HCT116 (cell line): ENCODE data around the gene RAB37. TPM values are rescaled to one million over a fixed set of nuclear protein-coding genes. Genes with fewer than 3 reads are reported as not detected.

Experiments used
- ATAC-seq: fragments of 200-7000 bp; cut with Tn5 transposase; 2 replicates; pipeline ENCODE4 v1.9.1; 2020; ENCODE audit warnings: mild to moderate bottlenecking, moderate library complexity
- BruUV-seq: library from RNA; stranded (reverse); fragments of 400-500 nt; replicated peaks from 2 replicates; lab custom pipeline; 2021; lab: Mats Ljungman, UMichigan
- CTCF ChIA-PET: fragments of 300-600 bp; sonication (Branson Sonifier 250); formaldehyde crosslinking; loops from one replicate; lab custom pipeline; 2021; ENCODE audit warnings: antibody characterized with exemption; lab: Charles Lee
- POLR2A ChIA-PET: fragments of 300-600, 350-600 bp; sonication (Branson Sonifier 250); formaldehyde crosslinking; loops from one replicate; lab custom pipeline; 2021; ENCODE audit warnings: antibody characterized with exemption; lab: Charles Lee
- RAD21 ChIA-PET, 2 experiments: fragments of 300-600 bp; sonication (Branson Sonifier 250); formaldehyde crosslinking; loops; one replicate each; lab custom pipeline; 2023; ENCODE audit warnings: low total read pairs in 2 of 2; ENCODE audit not compliant: uncharacterized antibody in 2 of 2, unreplicated experiment in 2 of 2, low non-redundant PET in 1 of 2; lab: Charles Lee
- DNase-seq: peaks from one replicate; pipeline ENCODE4 v3.0.0-alpha.2; 2010; ENCODE audit warnings: low read depth, low spot score
- H2AFZ ChIP-seq: fragments of 200-600 bp; shearing (Covaris generic), sonication (generic); 2 replicates; pipeline ENCODE4 v1.6.1; 2017; ENCODE audit warnings: low read depth, mixed run types, mixed read lengths, antibody characterized with exemption, low read length; ENCODE audit not compliant: poor library complexity, severe bottlenecking
- H3K27ac ChIP-seq: 2 replicates; pipeline ENCODE4 v1.5.1; 2012; ENCODE audit warnings: low read depth, low read length
- H3K27me3 ChIP-seq: fragments of 200-600 bp; sonication (generic); 2 replicates; pipeline ENCODE4 v1.6.1; 2016; ENCODE audit warnings: mixed run types, low read length, mixed read lengths; ENCODE audit not compliant: insufficient read depth
- H3K36me3 ChIP-seq, 2 experiments: fragments of 200-500 bp in 1 of 2; fragments of 200-600 bp in 1 of 2; sonication (Bioruptor generic) in 1 of 2; sonication (generic) in 1 of 2; 2 replicates each; pipeline versions ENCODE4 v1.5.1 to v1.6.1; 2014 to 2016; ENCODE audit warnings: low read length in 2 of 2, inconsistent platforms in 1 of 2, mixed read lengths in 1 of 2, mixed run types in 1 of 2; ENCODE audit not compliant: insufficient read depth in 2 of 2, control insufficient read depth in 1 of 2
- H3K4me1 ChIP-seq, 2 experiments: fragments of 200-600 bp in 1 of 2; sonication (generic) in 1 of 2; 2 replicates each; pipeline versions ENCODE4 v1.5.1 to v1.6.1; 2012 to 2017; ENCODE audit warnings: low read length in 2 of 2, inconsistent platforms in 1 of 2, mild to moderate bottlenecking in 1 of 2, mixed read lengths in 1 of 2, mixed run types in 1 of 2, moderate library complexity in 1 of 2; ENCODE audit not compliant: insufficient read depth in 2 of 2, control insufficient read depth in 1 of 2
- H3K4me2 ChIP-seq: fragments of 200-600 bp; sonication (generic); 2 replicates; pipeline ENCODE4 v1.6.1; 2017; ENCODE audit warnings: mixed run types, low read length, mixed read lengths
- H3K4me3 ChIP-seq, 2 experiments: fragments of 200-600 bp in 1 of 2; sonication (generic) in 1 of 2; replicated peaks in 1 of 2; 2 replicates each; pipeline ENCODE4 v1.5.1; 2011 to 2016; ENCODE audit warnings: low read length in 2 of 2, control low read depth in 1 of 2, low read depth in 1 of 2, mild to moderate bottlenecking in 1 of 2, mixed read lengths in 1 of 2, mixed run types in 1 of 2
- H3K79me2 ChIP-seq: fragments of 200-600 bp; sonication (generic); 2 replicates; pipeline ENCODE4 v1.6.1; 2017; ENCODE audit warnings: mild to moderate bottlenecking, mixed run types, low read length, moderate library complexity, mixed read lengths; ENCODE audit not compliant: insufficient read depth
- H3K9ac ChIP-seq: fragments of 200-600 bp; sonication (generic); 2 replicates; pipeline ENCODE4 v1.6.1; 2016; ENCODE audit warnings: low read length, mixed read lengths
- H3K9me2 ChIP-seq: fragments of 200-600 bp; sonication (generic), shearing (Covaris generic); 2 replicates; pipeline ENCODE4 v1.6.1; 2017; ENCODE audit warnings: mixed run types, mild to moderate bottlenecking, moderate library complexity; ENCODE audit not compliant: insufficient read depth
- H3K9me3 ChIP-seq, 2 experiments: fragments of 200-500 bp in 1 of 2; fragments of 200-600 bp in 1 of 2; sonication (Bioruptor generic) in 1 of 2; sonication (generic) in 1 of 2; 2 replicates each; pipeline ENCODE4 v1.6.1; 2014 to 2017; ENCODE audit warnings: low read length in 2 of 2, mixed read lengths in 2 of 2, inconsistent platforms in 1 of 2, low read depth in 1 of 2, mild to moderate bottlenecking in 1 of 2, mixed run types in 1 of 2, moderate library complexity in 1 of 2; ENCODE audit not compliant: control insufficient read depth in 1 of 2, insufficient read depth in 1 of 2
- H4K20me1 ChIP-seq: fragments of 200-600 bp; sonication (generic), shearing (Covaris generic); 2 replicates; pipeline ENCODE4 v1.6.1; 2017; ENCODE audit warnings: mixed run types, mild to moderate bottlenecking, moderate library complexity; ENCODE audit not compliant: insufficient read depth
- FOSL1 ChIP-seq: IDR thresholded peaks from 2 replicates; pipeline ENCODE4 v1.6.1; 2012; ENCODE audit warnings: low read depth
- POLR2A ChIP-seq: IDR thresholded peaks from 2 replicates; pipeline ENCODE4 v1.7.0; 2011; ENCODE audit warnings: borderline replicate concordance; ENCODE audit not compliant: insufficient read depth, insufficient read length; ENCODE audit errors: extremely low read depth
- POLR2AphosphoS5 ChIP-seq: IDR thresholded peaks from 2 replicates; pipeline ENCODE4 v1.6.1; 2011; ENCODE audit warnings: mild to moderate bottlenecking, low read depth, low read length, moderate library complexity
- RAD21 ChIP-seq: IDR thresholded peaks from 2 replicates; pipeline ENCODE4 v1.6.1; 2012; ENCODE audit warnings: low read depth, mild to moderate bottlenecking
- TCF7L2 ChIP-seq: IDR thresholded peaks from 2 replicates; pipeline ENCODE4 v1.7.0; 2011; ENCODE audit warnings: borderline replicate concordance, inconsistent platforms; ENCODE audit not compliant: insufficient read depth, insufficient read length; ENCODE audit errors: extremely low read depth
- intact Hi-C: fragments of 100-400 bp; cut with micrococcal nuclease; formaldehyde crosslinking; loops from 2 replicates; pipeline ENCODE4 v1.10.0; 2022
- total RNA-seq: library from RNA; stranded (reverse); gene quantifications from one replicate; pipeline ENCODE4 v1.2.1, GENCODE V29; 2021; ENCODE audit not compliant: unreplicated experiment

RAB37 gene
- total RNA-seq, 1 experiment from 2014 or later = 8.2 TPM

GRCh38 chr17:74749279-74750038 is 12.4 kb downstream of the RAB37 start (continued):
- no peak for TF ChIP-seq TCF7L2
- TF ChIP-seq RAD21 = no peak
- TF ChIP-seq POLR2A = no peak
- no peak for TF ChIP-seq POLR2AphosphoS5

GRCh38 chr17:74750039-74750326 is 12.9 kb downstream of the RAB37 start:
- H3K79me2 ChIP-seq = peaks cover 62% of the 10 kb centered on the region
- RAD21 ChIA-PET = no interaction called here
- DNase-seq (no peak), ATAC-seq (no peak)
- no peaks in the 10 kb centered on the region for H3K9me2 ChIP-seq
- no peaks in the 10 kb centered on the region for H3K27me3 ChIP-seq
- H3K4me2 ChIP-seq = peak overlapping the region; percentile 87
- H3K9me3 ChIP-seq = no peaks in the 10 kb centered on the region
- intact Hi-C loops = no loop called here
- peaks cover 0 to 2% of the 10 kb centered on the region in 2 experiments; a peak in 2 of 4 replicates for H3K36me3 ChIP-seq
- peaks cover 32 to 54% of the 10 kb centered on the region in 2 experiments for H3K4me1 ChIP-seq
- H3K27ac ChIP-seq = peak overlapping the region; percentile 81
- H3K4me3 ChIP-seq = peak overlapping the region; percentile 74 to 90
- no peak overlapping the region for H2AFZ ChIP-seq
- no TSS peak for BruUV-seq
- no peak for TF ChIP-seq FOSL1
- TF ChIP-seq, all 23 proteins: peak for 0
- peak overlapping the region; percentile 79 for H3K9ac ChIP-seq
- ChIA-PET CTCF (interaction anchor here (0.8 to 1.9 kb wide), 6 partner anchors 13 to 382 kb away, joined by 3 to 8 read pairs (median 6); partner anchors contain the start of genes NAT9 and RAB37), POLR2A (interaction anchor here (1.9 to 3.2 kb wide), 4 partner anchors 9 to 123 kb away, joined by 5 to 18 read pairs (median 10); partner anchors contain the start of genes FDXR and RAB37)
- peaks cover 3% of the 10 kb centered on the region; the same call in 1 of the 2 replicates for H4K20me1 ChIP-seq
